ENCODE results near the gene HOXB7.

The HOXB7 gene

GRCh38 chr17:48569240-48569582, 41.6 kb downstream of the HOXB7 start:
- peak overlapping the region; percentile 77 for H3K4me3 ChIP-seq (ENCODE audit: low read depth, low read length)
- TF ChIP-seq CTCF (IDR thresholded peaks at IDR 0.05; ENCODE audit: low read depth, low read length) = no peak
- in situ Hi-C loops (cut with HindIII; ENCODE audit: low sequenced_read_pairs) = no loop called here
- DNase-seq (ENCODE audit: low read depth, low spot score) = no peak

GRCh38 chr17:48568499-48569239, 42.1 kb downstream of the HOXB7 start:
- H3K4me3 ChIP-seq (ENCODE audit: low read depth, low read length) = peak overlapping the region; percentile 77
- DNase-seq (ENCODE audit: low read depth, low spot score) = no peak
- TF ChIP-seq CTCF (IDR thresholded peaks at IDR 0.05; ENCODE audit: low read depth, low read length) = no peak
- in situ Hi-C loops (cut with HindIII; ENCODE audit: low sequenced_read_pairs) = no loop called here

- peak overlapping the region; percentile 2 for H3K4me3 ChIP-seq (ENCODE audit: low read depth, low read length)
- in situ Hi-C loops (cut with HindIII; ENCODE audit: low sequenced_read_pairs) = no loop called here
- TF ChIP-seq CTCF (IDR thresholded peaks at IDR 0.05; ENCODE audit: low read depth, low read length) = no peak
- DNase-seq (ENCODE audit: low read depth, low spot score) = no peak
Measured at GRCh38 chr17:48567646-48568354, 43.0 kb downstream of the HOXB7 start.

GRCh38 chr17:48567209-48567608, 43.6 kb downstream of the HOXB7 start:
- no peak overlapping the region for H3K4me3 ChIP-seq (ENCODE audit: low read depth, low read length)
- TF ChIP-seq CTCF (IDR thresholded peaks at IDR 0.05; ENCODE audit: low read depth, low read length) = no peak
- DNase-seq (ENCODE audit: low read depth, low spot score) = no peak
- in situ Hi-C loops (cut with HindIII; ENCODE audit: low sequenced_read_pairs) = no loop called here

GRCh38 chr17:48566717-48567116, 44.1 kb downstream of the HOXB7 start:
- TF ChIP-seq CTCF (IDR thresholded peaks at IDR 0.05; ENCODE audit: low read depth, low read length) = no peak
- no peak overlapping the region for H3K4me3 ChIP-seq (ENCODE audit: low read depth, low read length)
- DNase-seq (ENCODE audit: low read depth, low spot score) = no peak
- in situ Hi-C loops (cut with HindIII; ENCODE audit: low sequenced_read_pairs) = no loop called here

- no peak for TF ChIP-seq CTCF (IDR thresholded peaks at IDR 0.05; ENCODE audit: low read depth, low read length)
- DNase-seq (ENCODE audit: low read depth, low spot score) = no peak
- H3K4me3 ChIP-seq (ENCODE audit: low read depth, low read length) = no peak overlapping the region
- in situ Hi-C loops (cut with HindIII; ENCODE audit: low sequenced_read_pairs) = no loop called here
Measured at GRCh38 chr17:48565925-48566710, 44.7 kb downstream of the HOXB7 start.
